HepG2 (cell line): ENCODE measurements around the gene SDK2. TPM values are rescaled to one million over a fixed set of nuclear protein-coding genes. Genes with fewer than 3 reads are reported as not detected.

ENCODE experiments used
- DDIT3 ChIP-seq: sonication (generic); formaldehyde crosslinking; IDR thresholded peaks from 2 replicates; pipeline ENCODE4 v1.4.0; 2020; ENCODE audit warnings: mild to moderate bottlenecking, missing genetic modification reagents
- MAFF ChIP-seq: IDR thresholded peaks from 2 replicates; pipeline ENCODE4 v1.6.1; 2011; ENCODE audit warnings: low read depth, low read length, improper control_type of control experiment
- MBNL3 ChIP-seq: fragments of 250-450 bp; sonication (Bioruptor Pico); conservative IDR thresholded peaks from 2 replicates; pipeline ENCODE4 v1.8.0; 2022; ENCODE audit warnings: mild to moderate bottlenecking, inconsistent platforms
- MEIS1 ChIP-seq: sonication (generic); formaldehyde crosslinking; IDR thresholded peaks from 2 replicates; pipeline ENCODE4 v1.9.0; 2021; ENCODE audit warnings: mild to moderate bottlenecking, missing genetic modification reagents, moderate library complexity, borderline replicate concordance
- polyA plus RNA-seq, 8 experiments: library from polyadenylated mRNA; depleted of rRNA in 3 of 8; stranded (reverse) in 7 of 8; unstranded in 1 of 8; fragments of >200 nt; fragmentation: Illumina TruSeq in 4 of 8; extraction: Trizol in 4 of 8; gene quantifications; 2 replicates each; pipeline versions ENCODE4 v1.2.1 to v1.2.3, GENCODE V29; 2011 to 2016; ENCODE audit warnings: low read depth in 4 of 8, missing spikeins in 1 of 8, mixed read lengths in 1 of 8; ENCODE audit not compliant: insufficient read depth in 1 of 8
- total RNA-seq, 5 experiments: library from RNA; depleted of rRNA; stranded (reverse); fragments of >200 nt; fragmentation: Illumina TruSeq; extraction: Trizol; gene quantifications; 2 replicates each; pipeline ENCODE4 v1.2.3, GENCODE V29; 2016; ENCODE audit warnings: low read depth in 1 of 5
- TF ChIP-seq, protein P1 (sequence below): sonication (generic); formaldehyde crosslinking; IDR thresholded peaks from 2 replicates; pipeline ENCODE4 v1.4.0; 2020; ENCODE audit warnings: mild to moderate bottlenecking, missing genetic modification reagents

SDK2 gene
- total and polyA plus RNA-seq, 2 of the 13 experiments (the other 11 are each of a cell fraction or from before 2014, with no cell fraction given), result not detected

DNA sequence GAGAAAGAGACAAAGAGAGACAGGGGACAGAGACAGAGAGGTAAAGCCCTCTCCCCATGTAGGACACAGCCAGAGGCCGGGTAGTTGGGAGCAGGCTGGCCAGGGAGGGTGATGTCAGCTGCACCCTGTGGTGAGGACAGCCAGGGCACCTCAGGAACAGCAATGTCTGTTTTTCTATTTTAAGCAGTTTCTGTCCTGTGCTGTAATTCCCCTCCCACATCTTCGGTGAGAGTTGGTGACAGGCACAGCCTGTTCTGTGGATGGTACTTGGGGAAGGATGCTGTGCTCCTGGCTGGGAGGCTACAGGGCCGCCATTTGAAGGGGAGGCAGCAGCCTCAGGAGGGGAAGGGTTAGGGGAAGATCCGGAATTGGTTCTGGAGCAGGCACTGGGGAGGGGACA is 163.5 kb downstream of the SDK2 start (continued):
- TF ChIP-seq, protein P1, sequence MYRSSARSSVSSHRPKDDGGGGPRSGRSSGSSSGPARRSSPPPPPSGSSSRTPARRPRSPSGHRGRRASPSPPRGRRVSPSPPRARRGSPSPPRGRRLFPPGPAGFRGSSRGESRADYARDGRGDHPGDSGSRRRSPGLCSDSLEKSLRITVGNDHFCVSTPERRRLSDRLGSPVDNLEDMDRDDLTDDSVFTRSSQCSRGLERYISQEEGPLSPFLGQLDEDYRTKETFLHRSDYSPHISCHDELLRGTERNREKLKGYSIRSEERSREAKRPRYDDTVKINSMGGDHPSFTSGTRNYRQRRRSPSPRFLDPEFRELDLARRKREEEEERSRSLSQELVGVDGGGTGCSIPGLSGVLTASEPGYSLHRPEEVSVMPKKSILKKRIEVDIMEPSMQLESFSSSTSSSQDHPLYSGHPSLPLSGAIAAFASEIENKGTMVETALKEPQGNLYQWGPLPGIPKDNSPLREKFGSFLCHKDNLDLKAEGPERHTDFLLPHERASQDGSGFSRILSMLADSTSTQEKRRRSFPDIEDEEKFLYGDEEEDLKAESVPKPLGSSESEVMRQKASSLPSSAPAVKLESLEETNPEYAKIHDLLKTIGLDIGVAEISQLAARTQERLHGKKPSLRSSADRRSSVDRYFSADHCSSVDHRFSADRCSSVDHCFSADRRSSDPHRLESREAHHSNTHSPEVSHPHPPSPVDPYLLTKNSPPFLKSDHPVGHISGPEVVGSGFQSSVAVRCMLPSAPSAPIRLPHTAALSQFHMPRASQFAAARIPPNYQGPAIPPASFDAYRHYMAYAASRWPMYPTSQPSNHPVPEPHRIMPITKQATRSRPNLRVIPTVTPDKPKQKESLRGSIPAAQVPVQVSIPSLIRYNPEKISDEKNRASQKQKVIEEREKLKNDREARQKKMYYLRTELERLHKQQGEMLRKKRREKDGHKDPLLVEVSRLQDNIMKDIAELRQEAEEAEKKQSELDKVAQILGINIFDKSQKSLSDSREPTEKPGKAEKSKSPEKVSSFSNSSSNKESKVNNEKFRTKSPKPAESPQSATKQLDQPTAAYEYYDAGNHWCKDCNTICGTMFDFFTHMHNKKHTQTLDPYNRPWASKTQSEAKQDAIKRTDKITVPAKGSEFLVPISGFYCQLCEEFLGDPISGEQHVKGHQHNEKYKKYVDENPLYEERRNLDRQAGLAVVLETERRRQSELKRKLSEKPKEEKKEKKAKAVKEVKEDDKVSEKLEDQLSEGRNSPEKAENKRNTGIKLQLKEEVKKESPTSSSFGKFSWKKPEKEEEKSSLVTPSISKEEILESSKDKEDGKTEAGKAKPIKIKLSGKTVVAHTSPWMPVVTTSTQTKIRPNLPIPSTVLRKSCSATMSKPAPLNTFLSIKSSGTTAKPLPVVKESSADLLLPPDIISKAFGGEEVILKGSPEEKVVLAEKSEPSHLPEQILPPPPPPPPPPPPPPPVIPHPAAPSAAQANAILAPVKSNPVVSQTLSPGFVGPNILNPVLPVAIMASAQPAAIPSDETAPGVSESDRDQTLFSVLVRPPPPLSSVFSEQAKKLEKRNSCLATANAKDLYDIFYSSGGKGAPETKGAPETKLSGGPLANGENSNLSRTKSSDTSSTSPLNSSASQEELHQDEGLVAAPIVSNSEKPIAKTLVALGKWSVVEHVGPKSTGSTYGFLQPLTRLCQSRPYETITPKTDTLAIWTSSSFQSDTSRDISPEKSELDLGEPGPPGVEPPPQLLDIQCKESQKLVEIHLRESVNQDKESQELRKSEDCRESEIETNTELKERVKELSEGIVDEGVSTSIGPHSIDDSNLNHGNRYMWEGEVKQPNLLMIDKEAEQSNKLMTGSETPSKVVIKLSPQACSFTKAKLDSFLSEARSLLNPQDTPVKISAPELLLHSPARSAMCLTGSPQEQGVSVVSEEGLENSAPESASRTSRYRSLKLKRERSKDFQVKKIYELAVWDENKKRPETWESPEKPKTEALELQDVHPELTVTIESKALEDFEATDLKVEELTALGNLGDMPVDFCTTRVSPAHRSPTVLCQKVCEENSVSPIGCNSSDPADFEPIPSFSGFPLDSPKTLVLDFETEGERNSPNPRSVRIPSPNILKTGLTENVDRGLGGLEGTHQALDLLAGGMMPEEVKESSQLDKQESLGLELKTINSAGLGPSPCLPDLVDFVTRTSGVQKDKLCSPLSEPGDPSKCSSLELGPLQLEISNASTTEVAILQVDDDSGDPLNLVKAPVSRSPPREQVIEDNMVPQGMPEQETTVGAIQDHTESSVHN (CRISPR knock-in tag), result no peak
- TF ChIP-seq MBNL3 (CRISPR knock-in tag), result no peak
- no peak for TF ChIP-seq MEIS1 (CRISPR knock-in tag)
- no peak for TF ChIP-seq MAFF
- TF ChIP-seq DDIT3 (CRISPR knock-in tag), result no peak
